PC-3 (cell line): ENCODE data around the gene PLEKHG3.

Experiments used
- EZH2 ChIP-seq: fragments of 300-600 bp; sonication (generic); IDR thresholded peaks from one replicate; pipeline ENCODE4 v1.6.1; 2017; ENCODE audit warnings: antibody characterized with exemption, mild to moderate bottlenecking, low read length; ENCODE audit not compliant: unreplicated experiment
- EZH2phosphoT487 ChIP-seq: fragments of 300-600 bp; sonication (generic); IDR thresholded peaks from 2 replicates; pipeline ENCODE4 v1.6.1; 2018; ENCODE audit warnings: mild to moderate bottlenecking, antibody characterized with exemption, low read length, borderline replicate concordance
- TF ChIP-seq, protein P1 (sequence below): fragments of 300-600 bp; sonication (generic); conservative IDR thresholded peaks from 2 replicates; pipeline ENCODE4 v1.5.1; 2017; ENCODE audit warnings: antibody characterized with exemption, low read depth, mild to moderate bottlenecking, low read length

DNA sequence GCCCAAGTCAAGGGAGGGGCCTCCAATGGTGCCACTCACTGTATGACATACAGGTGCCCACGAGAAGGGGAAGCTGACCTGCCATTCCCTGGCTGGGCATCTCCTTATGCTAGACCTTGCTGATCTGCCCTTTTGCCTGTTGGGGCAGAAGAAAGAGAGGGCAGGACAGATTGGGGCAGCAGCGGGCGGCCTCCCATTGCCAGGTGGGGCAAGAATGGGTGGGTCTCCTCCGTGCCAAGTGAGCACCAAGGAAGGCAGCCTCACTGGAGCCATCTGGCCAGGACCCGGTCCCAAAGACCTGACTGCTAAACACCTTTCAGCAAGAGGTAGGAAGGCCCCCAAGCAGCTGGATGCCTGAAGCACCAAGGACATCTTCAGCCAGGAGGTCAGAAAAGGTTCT, 50.5 kb downstream of the PLEKHG3 start:
- TF ChIP-seq, protein P1, sequence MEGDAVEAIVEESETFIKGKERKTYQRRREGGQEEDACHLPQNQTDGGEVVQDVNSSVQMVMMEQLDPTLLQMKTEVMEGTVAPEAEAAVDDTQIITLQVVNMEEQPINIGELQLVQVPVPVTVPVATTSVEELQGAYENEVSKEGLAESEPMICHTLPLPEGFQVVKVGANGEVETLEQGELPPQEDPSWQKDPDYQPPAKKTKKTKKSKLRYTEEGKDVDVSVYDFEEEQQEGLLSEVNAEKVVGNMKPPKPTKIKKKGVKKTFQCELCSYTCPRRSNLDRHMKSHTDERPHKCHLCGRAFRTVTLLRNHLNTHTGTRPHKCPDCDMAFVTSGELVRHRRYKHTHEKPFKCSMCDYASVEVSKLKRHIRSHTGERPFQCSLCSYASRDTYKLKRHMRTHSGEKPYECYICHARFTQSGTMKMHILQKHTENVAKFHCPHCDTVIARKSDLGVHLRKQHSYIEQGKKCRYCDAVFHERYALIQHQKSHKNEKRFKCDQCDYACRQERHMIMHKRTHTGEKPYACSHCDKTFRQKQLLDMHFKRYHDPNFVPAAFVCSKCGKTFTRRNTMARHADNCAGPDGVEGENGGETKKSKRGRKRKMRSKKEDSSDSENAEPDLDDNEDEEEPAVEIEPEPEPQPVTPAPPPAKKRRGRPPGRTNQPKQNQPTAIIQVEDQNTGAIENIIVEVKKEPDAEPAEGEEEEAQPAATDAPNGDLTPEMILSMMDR: no peak
- TF ChIP-seq EZH2: no peak
- no peak for TF ChIP-seq EZH2phosphoT487
